Chondrocyte (in vitro differentiated cells): Measurements from ENCODE around the gene E2F4. TPM values are rescaled to one million over a fixed set of nuclear protein-coding genes. Genes with fewer than 3 reads are reported as not detected.
A peak's percentile ranks its signal among the peaks of the same experiment; 100 is the strongest.

Source experiments
- DNase-seq: peaks from one replicate; pipeline ENCODE4 v3.0.0; 2021; ENCODE audit warnings: mixed read lengths, low spot score
- H3K27ac Mint-ChIP-seq: one replicate; pipeline ENCODE4 v1.8.0; 2021; ENCODE audit warnings: mild to moderate bottlenecking, moderate library complexity, mixed read lengths; ENCODE audit not compliant: unreplicated experiment
- H3K27me3 Mint-ChIP-seq: 2 replicates; pipeline ENCODE4 v1.8.0; 2021; ENCODE audit warnings: low read depth, mixed read lengths
- H3K36me3 Mint-ChIP-seq: 2 replicates; pipeline ENCODE4 v1.8.0; 2021; ENCODE audit warnings: low read depth, mixed read lengths
- H3K4me1 Mint-ChIP-seq: 2 replicates; pipeline ENCODE4 v1.8.0; 2021; ENCODE audit warnings: low read depth, mild to moderate bottlenecking, mixed read lengths
- H3K4me3 Mint-ChIP-seq: one replicate; pipeline ENCODE4 v1.8.0; 2021; ENCODE audit warnings: mild to moderate bottlenecking, moderate library complexity, mixed read lengths; ENCODE audit not compliant: unreplicated experiment
- H3K9me3 Mint-ChIP-seq: 2 replicates; pipeline ENCODE4 v1.8.0; 2021; ENCODE audit warnings: low read depth, mixed read lengths
- CTCF ChIP-seq: fragments of 200-600 bp; sonication (generic); IDR thresholded peaks from 2 replicates; pipeline ENCODE4 v1.5.0; 2021; ENCODE audit warnings: antibody characterized with exemption, mild to moderate bottlenecking, moderate library complexity
- total RNA-seq: library from RNA; stranded (reverse); gene quantifications from 3 replicates; pipeline ENCODE4 v1.2.1, GENCODE V29; 2021

E2F4 gene
- total RNA-seq, 1 donor from 2014 or later = 33.4 TPM

- Mint-ChIP-seq H3K27me3 (no peaks in the 10 kb centered on the region), H3K36me3 (peaks cover 18% of the 10 kb centered on the region), H3K9me3 (no peaks in the 10 kb centered on the region), H3K4me3 (no peak overlapping the region), H3K4me1 (peaks cover 35% of the 10 kb centered on the region), H3K27ac (no peak overlapping the region)
- DNase-seq = peak; percentile 52
- TF ChIP-seq CTCF = no peak
Observed at GRCh38 chr16:67238806-67239470, 47.0 kb downstream of the E2F4 start.

GRCh38 chr16:67240506-67240905 is 48.6 kb downstream of the E2F4 start:
- Mint-ChIP-seq H3K4me1 (peaks cover 50% of the 10 kb centered on the region), H3K36me3 (peaks cover 18% of the 10 kb centered on the region)

GRCh38 chr16:67241008-67241900 is 49.3 kb downstream of the E2F4 start:
- Mint-ChIP-seq H3K9me3 (no peaks in the 10 kb centered on the region), H3K4me3 (peak overlapping the region; percentile 2)
- TF ChIP-seq CTCF = no peak

More at GRCh38 chr16:67240506-67240905, 48.6 kb downstream of the E2F4 start:
- peak overlapping the region; percentile 99 for H3K27ac Mint-ChIP-seq
- H3K4me3 Mint-ChIP-seq = no peak overlapping the region
- H3K9me3 Mint-ChIP-seq = no peaks in the 10 kb centered on the region
- no peak for TF ChIP-seq CTCF
- no peaks in the 10 kb centered on the region for H3K27me3 Mint-ChIP-seq
- DNase-seq = peak; percentile 68

GRCh38 chr16:67242138-67242730 is 50.3 kb downstream of the E2F4 start:
- Mint-ChIP-seq H3K27me3 (no peaks in the 10 kb centered on the region), H3K27ac (peak overlapping the region; percentile 99), H3K9me3 (no peaks in the 10 kb centered on the region), H3K4me3 (no peak overlapping the region), H3K36me3 (peaks cover 9% of the 10 kb centered on the region), H3K4me1 (peaks cover 54% of the 10 kb centered on the region)
- no peak for TF ChIP-seq CTCF
- peak; percentile 54 for DNase-seq

More at GRCh38 chr16:67241008-67241900, 49.3 kb downstream of the E2F4 start:
- DNase-seq = peak; percentile 82
- Mint-ChIP-seq H3K27me3 (no peaks in the 10 kb centered on the region), H3K36me3 (peaks cover 14% of the 10 kb centered on the region), H3K27ac (peak overlapping the region; percentile 99), H3K4me1 (peaks cover 54% of the 10 kb centered on the region)

- no peak for TF ChIP-seq CTCF
- H3K4me3 Mint-ChIP-seq = no peak overlapping the region
- H3K27ac Mint-ChIP-seq = peak overlapping the region; percentile 9
Observed at GRCh38 chr16:67243481-67243880, 51.5 kb downstream of the E2F4 start.

More at GRCh38 chr16:67243481-67243880, 51.5 kb downstream of the E2F4 start:
- Mint-ChIP-seq H3K27me3 (no peaks in the 10 kb centered on the region), H3K9me3 (no peaks in the 10 kb centered on the region), H3K4me1 (peaks cover 64% of the 10 kb centered on the region), H3K36me3 (peaks cover 2% of the 10 kb centered on the region)
- peak; percentile 27 for DNase-seq
